HG02642 (cell line): Measurements from ENCODE around the gene SDR42E1.
"Not testable (repeated sequence)": the region's sequence is repeated elsewhere in the genome, so short reads cannot be mapped to it uniquely, and the experiment has no call there.

Source experiments
- ATAC-seq: cut with Tn5 transposase; IDR thresholded peaks from one replicate; pipeline ENCODE4 v1.9.1; 2021; ENCODE audit warnings: mild to moderate bottlenecking; ENCODE audit not compliant: unreplicated experiment, poor library complexity

SDR42E1 gene

GRCh38 chr16:82040296-82040695 lies 29.0 kb upstream of the SDR42E1 start:
- no peak for ATAC-seq

GRCh38 chr16:82037666-82038065 lies 26.4 kb upstream of the SDR42E1 start:
- ATAC-seq: no peak

GRCh38 chr16:82037251-82037650 lies 26.0 kb upstream of the SDR42E1 start:
- ATAC-seq: no peak

GRCh38 chr16:82034981-82035612 lies 23.8 kb upstream of the SDR42E1 start, which contains the start of gene HSD17B2:
Gene HSD17B2, plus strand, starts transcription at chr16:82035253. Its CDS starts 172 bp downstream, at chr16:82035425.
- no peak for ATAC-seq

GRCh38 chr16:82033683-82034300 lies 22.5 kb upstream of the SDR42E1 start:
- no peak for ATAC-seq

- no peak for ATAC-seq
Observed at GRCh38 chr16:82033006-82033405, 21.7 kb upstream of the SDR42E1 start.

GRCh38 chr16:82031116-82032084 lies 20.1 kb upstream of the SDR42E1 start:
- no peak for ATAC-seq

- ATAC-seq: no peak
Observed at GRCh38 chr16:82027629-82028064, 16.4 kb upstream of the SDR42E1 start.

- no peak for ATAC-seq
Observed at GRCh38 chr16:82024883-82025282, 13.6 kb upstream of the SDR42E1 start.

GRCh38 chr16:82024316-82024715 lies 13.0 kb upstream of the SDR42E1 start:
- no peak for ATAC-seq

- ATAC-seq: no peak
Observed at GRCh38 chr16:82023206-82023605, 11.9 kb upstream of the SDR42E1 start.

GRCh38 chr16:82020051-82020450 lies 8.8 kb upstream of the SDR42E1 start:
- ATAC-seq: no peak

GRCh38 chr16:82019535-82019934 lies 8.3 kb upstream of the SDR42E1 start:
- ATAC-seq: no peak

- ATAC-seq: no peak
Observed at GRCh38 chr16:82017911-82018568, 6.8 kb upstream of the SDR42E1 start.

GRCh38 chr16:82016964-82017363 lies 5.7 kb upstream of the SDR42E1 start:
- no peak for ATAC-seq

GRCh38 chr16:82016263-82016662 lies 5.0 kb upstream of the SDR42E1 start:
- no peak for ATAC-seq

GRCh38 chr16:82013139-82013538 lies 1.9 kb upstream of the SDR42E1 start:
- ATAC-seq: no peak

- ATAC-seq: no peak
Observed at GRCh38 chr16:82010649-82011048, 621 bp downstream of the SDR42E1 start.

- ATAC-seq: not testable (repeated sequence)
Observed at GRCh38 chr16:82009789-82010188, 1.5 kb downstream of the SDR42E1 start.

GRCh38 chr16:82008957-82009592 lies 2.2 kb downstream of the SDR42E1 start:
- no peak for ATAC-seq
